HUES6 (cell line): ENCODE measurements around the gene TTLL3.
A peak's percentile ranks its signal among the peaks of the same experiment; 100 is the strongest.
"Not testable (repeated sequence)": the region's sequence is repeated elsewhere in the genome, so short reads cannot be mapped to it uniquely, and the experiment has no call there.

Source experiments
- H3K27ac ChIP-seq: 2 replicates; pipeline ENCODE4 v1.7.0; 2013; ENCODE audit warnings: low read depth, mild to moderate bottlenecking, low read length, inconsistent platforms
- H3K27me3 ChIP-seq: 2 replicates; pipeline ENCODE4 v1.6.1; 2013; ENCODE audit warnings: low read length; ENCODE audit not compliant: control insufficient read depth, insufficient read depth
- H3K36me3 ChIP-seq: 2 replicates; pipeline ENCODE4 v1.6.1; 2013; ENCODE audit warnings: low read length; ENCODE audit not compliant: control insufficient read depth, insufficient read depth
- H3K4me1 ChIP-seq: 2 replicates; pipeline ENCODE4 v1.6.1; 2013; ENCODE audit warnings: low read length; ENCODE audit not compliant: control insufficient read depth, insufficient read depth
- H3K4me3 ChIP-seq: 2 replicates; pipeline ENCODE4 v1.5.1; 2013; ENCODE audit warnings: low read depth, low read length
- H3K9ac ChIP-seq: one replicate; pipeline ENCODE4 v1.6.1; 2013; ENCODE audit warnings: mild to moderate bottlenecking, low read length
- H3K9me3 ChIP-seq: 2 replicates; pipeline ENCODE4 v1.6.1; 2013; ENCODE audit warnings: low read depth, low read length; ENCODE audit not compliant: control insufficient read depth, insufficient read depth

TTLL3 gene

DNA sequence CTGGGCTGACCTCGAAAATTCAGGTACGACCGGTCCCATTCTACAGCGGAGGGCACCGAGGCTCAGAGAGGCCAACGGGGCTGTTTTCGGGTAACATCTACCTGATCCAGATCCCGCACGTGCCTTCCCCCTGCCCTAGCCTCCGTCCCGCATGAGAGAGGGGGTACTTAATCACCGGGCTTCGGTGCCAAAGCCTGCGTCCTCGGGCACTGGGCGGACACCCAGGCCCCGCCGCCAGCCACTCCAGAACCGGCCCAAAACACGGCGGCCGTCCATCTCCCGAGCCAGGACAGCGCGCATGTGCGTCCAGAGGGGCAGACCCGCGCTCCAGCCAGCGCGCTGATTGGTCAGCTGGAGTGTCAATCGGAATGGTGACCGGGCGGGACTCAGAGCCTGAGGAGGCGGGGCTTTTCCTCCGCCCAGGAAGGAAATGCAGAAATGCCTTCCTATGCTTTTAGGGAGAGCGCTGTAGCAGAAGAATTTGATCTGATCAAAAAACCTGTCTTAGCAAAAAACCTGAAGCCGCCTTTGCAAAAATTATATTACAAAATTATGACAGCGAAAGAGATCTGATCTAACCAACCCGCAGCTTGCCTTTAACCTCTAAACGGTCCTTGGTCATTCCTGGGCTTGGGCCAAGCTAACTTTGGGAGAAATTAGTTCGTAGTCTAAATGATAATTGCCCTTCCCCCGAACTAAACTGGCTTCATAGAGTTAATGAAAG, 33.8 kb downstream of the TTLL3 start, which contains the start of gene RPUSD3:
Gene RPUSD3, minus strand, starts transcription at position 294 of the 724 bp plus-strand sequence. Its CDS starts 18 bp downstream, at position 276.
- peak within 1 kb of the TSS; percentile 20; the same call in 1 of the 2 replicates for H3K27ac ChIP-seq
- H3K4me3 ChIP-seq: peak within 1 kb of the TSS; percentile 70
- H3K9me3 ChIP-seq: no peaks in the 10 kb centered on the region; the same call in 1 of the 2 replicates

GRCh38 chr3:9846231-9846630, 36.2 kb downstream of the TTLL3 start:
- Histone ChIP-seq H3K9me3 (no peaks in the 10 kb centered on the region; the same call in 1 of the 2 replicates), H3K27me3 (no peaks in the 10 kb centered on the region), H3K36me3 (peaks cover 11% of the 10 kb centered on the region), H3K4me1 (peaks cover 6% of the 10 kb centered on the region; the same call in 1 of the 2 replicates), H3K27ac (no peak overlapping the region), H3K4me3 (no peak overlapping the region), H3K9ac (no peak overlapping the region)

More for the DNA sequence above, 33.8 kb downstream of the TTLL3 start, which contains the start of gene RPUSD3:
- no peaks in the 10 kb centered on the region for H3K27me3 ChIP-seq
- peak within 1 kb of the TSS; percentile 86 for H3K9ac ChIP-seq
- peaks cover 33% of the 10 kb centered on the region for H3K36me3 ChIP-seq
- peaks cover 6% of the 10 kb centered on the region; the same call in 1 of the 2 replicates for H3K4me1 ChIP-seq

DNA sequence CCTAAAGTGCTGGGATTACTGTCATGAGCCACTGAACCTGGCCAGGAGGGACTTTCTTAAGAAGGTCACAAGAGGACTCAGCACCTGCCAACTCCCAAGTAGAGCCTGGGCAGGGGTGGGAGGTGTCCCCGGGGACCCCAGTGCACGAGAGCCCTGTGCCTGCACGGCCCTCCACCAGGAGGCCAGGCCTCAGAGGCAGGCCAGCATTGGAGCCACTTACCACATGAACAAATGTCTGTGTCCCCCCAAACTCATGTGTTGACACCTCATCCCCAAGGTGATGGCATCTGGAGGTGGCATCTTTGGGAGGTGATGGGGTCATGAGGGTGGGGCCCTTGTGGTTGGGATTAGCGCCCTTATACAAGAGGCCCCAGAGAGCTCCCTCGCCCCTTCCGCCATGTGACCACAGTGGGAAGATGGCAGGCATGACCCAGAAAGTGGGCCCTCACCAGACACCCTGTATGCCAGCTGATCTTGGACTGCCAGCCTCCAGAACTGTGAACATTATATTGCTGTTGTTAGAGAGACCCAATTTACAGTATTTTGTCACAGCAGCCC, 36.9 kb downstream of the TTLL3 start:
- Histone ChIP-seq H3K4me3 (no peak overlapping the region), H3K27ac (no peak overlapping the region), H3K9ac (no peak overlapping the region), H3K9me3 (no peaks in the 10 kb centered on the region; the same call in 1 of the 2 replicates), H3K4me1 (peaks cover 6% of the 10 kb centered on the region; the same call in 1 of the 2 replicates), H3K27me3 (no peaks in the 10 kb centered on the region), H3K36me3 (peaks cover 3% of the 10 kb centered on the region)

DNA sequence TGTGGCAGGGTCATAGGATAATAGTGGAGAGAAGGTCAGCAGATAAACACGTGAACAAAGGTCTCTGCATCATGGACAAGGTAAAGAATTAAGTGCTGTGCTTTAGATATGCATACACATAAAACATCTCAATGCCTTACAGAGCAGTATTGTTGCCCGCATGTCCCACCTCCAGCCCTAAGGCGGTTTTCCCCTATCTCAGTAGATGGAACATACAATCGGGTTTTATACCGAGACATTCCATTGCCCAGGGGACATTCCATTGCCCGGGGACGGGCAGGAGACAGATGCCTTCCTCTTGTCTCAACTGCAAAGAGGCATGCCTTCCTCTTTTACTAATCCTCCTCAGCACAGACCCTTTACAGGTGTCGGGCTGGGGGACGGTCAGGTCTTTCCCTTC, 37.8 kb downstream of the TTLL3 start:
- not testable (repeated sequence) for H3K9ac ChIP-seq

DNA sequence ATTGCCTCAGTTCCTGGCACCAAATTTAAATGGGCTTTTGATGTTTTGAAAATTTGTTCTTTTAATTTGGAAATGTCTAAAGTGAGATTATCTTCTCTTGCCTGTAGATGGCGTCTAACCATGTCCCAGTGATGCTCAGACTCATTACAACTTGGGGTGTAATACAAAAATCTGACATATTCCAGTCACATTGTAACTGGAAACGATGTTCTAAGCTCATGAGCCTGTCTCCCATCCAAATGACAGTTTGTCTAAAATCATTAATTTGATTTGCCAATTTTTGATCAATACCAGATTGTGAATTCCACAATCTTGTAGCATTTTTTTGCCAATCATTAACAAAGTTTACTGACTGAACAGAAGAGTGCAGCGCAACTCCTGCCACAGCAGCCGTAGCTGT, 38.8 kb downstream of the TTLL3 start:
- H3K4me1 ChIP-seq, H3K27me3 ChIP-seq, H3K36me3 ChIP-seq, H3K27ac ChIP-seq, H3K9ac ChIP-seq, H3K4me3 ChIP-seq, H3K9me3 ChIP-seq: not testable (repeated sequence)

More for the DNA sequence above, 37.8 kb downstream of the TTLL3 start:
- not testable (repeated sequence) for H3K27ac ChIP-seq, H3K36me3 ChIP-seq, H3K27me3 ChIP-seq, H3K9me3 ChIP-seq, H3K4me1 ChIP-seq, H3K4me3 ChIP-seq

GRCh38 chr3:9851383-9851782, 41.3 kb downstream of the TTLL3 start:
- H3K4me3 ChIP-seq, H3K4me1 ChIP-seq, H3K27me3 ChIP-seq, H3K9ac ChIP-seq, H3K27ac ChIP-seq, H3K36me3 ChIP-seq, H3K9me3 ChIP-seq: not testable (repeated sequence)

- not testable (repeated sequence) for H3K4me3 ChIP-seq, H3K27me3 ChIP-seq, H3K4me1 ChIP-seq, H3K9me3 ChIP-seq, H3K27ac ChIP-seq, H3K36me3 ChIP-seq, H3K9ac ChIP-seq
Observed at GRCh38 chr3:9851926-9852325, 41.9 kb downstream of the TTLL3 start.

- H3K4me3 ChIP-seq: no peak overlapping the region
- peaks cover 5% of the 10 kb centered on the region; the same call in 1 of the 2 replicates for H3K4me1 ChIP-seq
- no peaks in the 10 kb centered on the region for H3K27me3 ChIP-seq
- H3K9me3 ChIP-seq: no peaks in the 10 kb centered on the region
- no peak overlapping the region for H3K9ac ChIP-seq
- no peaks in the 10 kb centered on the region for H3K36me3 ChIP-seq
- H3K27ac ChIP-seq: no peak overlapping the region
Observed at GRCh38 chr3:9852528-9852927, 42.5 kb downstream of the TTLL3 start.

DNA sequence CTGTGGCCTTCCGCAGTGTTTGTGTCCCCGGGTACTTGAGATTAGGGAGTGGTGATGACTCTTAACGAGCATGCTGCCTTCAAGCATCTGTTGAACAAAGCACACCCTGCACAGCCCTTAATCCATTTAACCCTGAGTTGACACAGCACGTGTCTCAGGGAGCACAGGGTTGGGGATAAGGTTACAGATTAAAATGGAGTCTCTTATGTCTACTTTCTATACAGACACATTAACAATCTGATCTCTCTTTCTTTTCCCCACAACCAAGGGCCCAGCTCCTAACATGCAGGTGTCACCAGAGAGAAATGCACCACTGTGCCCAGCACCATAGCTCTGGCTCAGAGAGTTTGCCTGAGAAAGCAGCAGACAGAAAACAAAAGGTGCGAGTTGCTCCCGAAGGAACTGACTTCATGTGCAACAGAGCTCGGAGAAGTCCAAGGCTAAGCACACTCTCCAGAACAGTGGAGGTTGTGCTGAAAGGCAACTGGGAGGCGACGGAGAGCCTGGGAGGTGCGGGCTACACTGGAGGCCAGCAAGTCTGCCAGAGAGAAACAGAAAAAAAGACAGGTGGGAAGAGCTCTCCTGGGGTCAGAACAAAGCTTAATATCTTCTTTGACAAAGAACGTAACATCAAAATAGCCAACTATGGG, 44.4 kb downstream of the TTLL3 start:
- H3K4me1 ChIP-seq: peaks cover 14% of the 10 kb centered on the region; the same call in 1 of the 2 replicates
- H3K9ac ChIP-seq, H3K9me3 ChIP-seq, H3K27me3 ChIP-seq, H3K27ac ChIP-seq, H3K36me3 ChIP-seq, H3K4me3 ChIP-seq: not testable (repeated sequence)

DNA sequence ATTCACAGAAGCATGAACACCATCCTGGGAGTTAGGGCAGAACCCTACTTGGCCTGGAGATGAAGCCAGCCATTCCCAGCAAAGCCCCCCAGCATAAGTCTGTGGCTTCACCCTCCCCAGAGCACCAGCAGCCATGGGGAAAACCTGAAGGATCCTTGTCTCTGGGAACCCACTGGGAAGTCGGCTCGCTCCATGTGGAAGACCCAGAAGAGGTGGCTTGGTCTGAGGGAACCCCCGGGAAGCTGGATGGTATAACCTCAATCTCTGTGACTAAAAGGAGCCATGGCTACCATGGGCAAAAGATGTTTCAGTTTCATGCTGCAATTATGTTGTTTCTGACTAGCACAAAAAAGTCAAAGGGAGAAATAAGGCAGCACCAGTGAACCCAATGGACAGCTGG, 45.5 kb downstream of the TTLL3 start:
- Histone ChIP-seq H3K4me3 (no peak overlapping the region), H3K27me3 (no peaks in the 10 kb centered on the region), H3K4me1 (peaks cover 17% of the 10 kb centered on the region; the same call in 1 of the 2 replicates), H3K27ac (no peak overlapping the region), H3K9me3 (no peaks in the 10 kb centered on the region), H3K36me3 (no peaks in the 10 kb centered on the region), H3K9ac (no peak overlapping the region)

DNA sequence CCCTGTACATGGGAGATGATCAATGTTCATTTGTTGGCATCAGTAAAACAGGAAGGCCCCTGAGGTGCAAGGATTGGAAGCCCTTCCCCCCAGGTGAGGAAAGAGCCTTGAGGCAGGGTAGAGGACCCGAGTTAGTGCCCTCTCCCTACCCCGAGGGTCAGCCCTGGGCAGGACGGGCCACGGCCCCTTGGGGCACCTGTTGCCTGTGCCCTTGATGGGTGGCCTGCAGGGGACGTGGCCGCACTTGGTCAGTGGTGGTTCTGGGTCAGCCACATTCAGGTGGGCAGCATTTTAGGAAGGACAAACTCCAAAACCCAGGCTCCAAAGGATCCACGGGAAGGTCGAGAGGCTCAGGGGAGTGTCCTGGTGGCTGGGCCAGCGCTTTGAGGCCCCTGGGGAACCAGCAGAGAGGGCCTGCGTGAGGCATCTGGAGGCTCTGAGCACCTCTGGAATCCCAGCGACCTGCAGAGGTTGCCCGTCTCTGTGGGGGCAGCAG, 49.5 kb downstream of the TTLL3 start:
- H3K27me3 ChIP-seq: peaks cover 6% of the 10 kb centered on the region

More for the DNA sequence above, 49.5 kb downstream of the TTLL3 start:
- no peaks in the 10 kb centered on the region for H3K9me3 ChIP-seq
- H3K4me3 ChIP-seq: no peak overlapping the region
- H3K9ac ChIP-seq: no peak overlapping the region
- peaks cover 30% of the 10 kb centered on the region for H3K4me1 ChIP-seq
- no peak overlapping the region for H3K27ac ChIP-seq
- no peaks in the 10 kb centered on the region for H3K36me3 ChIP-seq
